Peyer's patch (tissue), 4 donors: ENCODE results near the gene ARX. TPM values are rescaled to one million over a fixed set of nuclear protein-coding genes. Genes with fewer than 3 reads are reported as not detected.

Experiments
- DNase-seq, 3 donors: peaks; one replicate each; pipeline ENCODE4 v3.0.0-alpha.2; 2017 to 2019
- H3K27ac ChIP-seq, 4 donors: fragments of 200-600 bp; sonication (generic); one replicate each; pipeline ENCODE4 v1.5.1; 2016 to 2019
- H3K27me3 ChIP-seq, 2 donors: fragments of 200-600 bp; sonication (generic); one replicate each; pipeline ENCODE4 v1.5.1; 2019
- H3K36me3 ChIP-seq, 3 donors: fragments of 200-600 bp; sonication (generic); one replicate each; pipeline ENCODE4 v1.5.1; 2016 to 2019
- H3K4me1 ChIP-seq, 4 donors: fragments of 200-600 bp; sonication (generic); one replicate each; pipeline ENCODE4 v1.5.1; 2016 to 2019
- H3K4me3 ChIP-seq, 4 donors: fragments of 200-600 bp; sonication (generic); 1 replicate in 3 of 4; 2 replicates in 1 of 4; pipeline ENCODE4 v1.5.1; 2016 to 2019; ENCODE audit warnings: mild to moderate bottlenecking in 1 of 4
- H3K9me3 ChIP-seq, 4 donors: fragments of 200-600 bp; sonication (generic); one replicate each; pipeline ENCODE4 v1.5.1; 2016 to 2019; ENCODE audit warnings: mild to moderate bottlenecking in 1 of 4
- POLR2A ChIP-seq, 2 donors: fragments of 450-650 bp; IDR thresholded peaks; one replicate each; pipeline ENCODE4 v1.5.1; 2017; ENCODE audit warnings: antibody characterized with exemption in 2 of 2, mild to moderate bottlenecking in 2 of 2, moderate library complexity in 2 of 2
- total RNA-seq, 4 donors: library from RNA; depleted of rRNA; stranded (reverse); fragments of >200 nt; gene quantifications; one replicate each; pipeline ENCODE4 v1.1.0, GENCODE V29; 2016
- TF ChIP-seq, protein P1 (sequence below), 6 experiments: fragments of 450-650 bp in 4 of 6; fragments of 200-600 bp in 2 of 6; sonication (generic) in 1 of 6; IDR thresholded peaks; one replicate each; pipeline ENCODE4 v1.5.1; 2017 to 2019; ENCODE audit warnings: antibody characterized with exemption in 6 of 6, mild to moderate bottlenecking in 3 of 6, moderate library complexity in 1 of 6

The ARX gene
- total RNA-seq, 4 donors from 2014 or later: 0.40 to 1.0 (median 0.88) TPM; not detected in 1

GRCh38 chrX:25011589-25012432 is 4.0 kb downstream of the ARX start:
- Histone ChIP-seq H3K27me3 (peaks cover 0 to 13% of the 10 kb centered on the region in 2 donors), H3K4me1 (peaks cover 0 to 22% (median 0%) of the 10 kb centered on the region in 4 donors), H3K9me3 (peaks cover 0 to 5% (median 0%) of the 10 kb centered on the region in 4 donors), H3K36me3 (no peaks in the 10 kb centered on the region), H3K27ac (no peak overlapping the region), H3K4me3 (no peak overlapping the region)
- no peak for DNase-seq
- TF ChIP-seq POLR2A (IDR thresholded peaks at IDR 0.05): no peak
- TF ChIP-seq, protein P1, sequence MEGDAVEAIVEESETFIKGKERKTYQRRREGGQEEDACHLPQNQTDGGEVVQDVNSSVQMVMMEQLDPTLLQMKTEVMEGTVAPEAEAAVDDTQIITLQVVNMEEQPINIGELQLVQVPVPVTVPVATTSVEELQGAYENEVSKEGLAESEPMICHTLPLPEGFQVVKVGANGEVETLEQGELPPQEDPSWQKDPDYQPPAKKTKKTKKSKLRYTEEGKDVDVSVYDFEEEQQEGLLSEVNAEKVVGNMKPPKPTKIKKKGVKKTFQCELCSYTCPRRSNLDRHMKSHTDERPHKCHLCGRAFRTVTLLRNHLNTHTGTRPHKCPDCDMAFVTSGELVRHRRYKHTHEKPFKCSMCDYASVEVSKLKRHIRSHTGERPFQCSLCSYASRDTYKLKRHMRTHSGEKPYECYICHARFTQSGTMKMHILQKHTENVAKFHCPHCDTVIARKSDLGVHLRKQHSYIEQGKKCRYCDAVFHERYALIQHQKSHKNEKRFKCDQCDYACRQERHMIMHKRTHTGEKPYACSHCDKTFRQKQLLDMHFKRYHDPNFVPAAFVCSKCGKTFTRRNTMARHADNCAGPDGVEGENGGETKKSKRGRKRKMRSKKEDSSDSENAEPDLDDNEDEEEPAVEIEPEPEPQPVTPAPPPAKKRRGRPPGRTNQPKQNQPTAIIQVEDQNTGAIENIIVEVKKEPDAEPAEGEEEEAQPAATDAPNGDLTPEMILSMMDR (IDR thresholded peaks at IDR 0.05): no peak

DNA sequence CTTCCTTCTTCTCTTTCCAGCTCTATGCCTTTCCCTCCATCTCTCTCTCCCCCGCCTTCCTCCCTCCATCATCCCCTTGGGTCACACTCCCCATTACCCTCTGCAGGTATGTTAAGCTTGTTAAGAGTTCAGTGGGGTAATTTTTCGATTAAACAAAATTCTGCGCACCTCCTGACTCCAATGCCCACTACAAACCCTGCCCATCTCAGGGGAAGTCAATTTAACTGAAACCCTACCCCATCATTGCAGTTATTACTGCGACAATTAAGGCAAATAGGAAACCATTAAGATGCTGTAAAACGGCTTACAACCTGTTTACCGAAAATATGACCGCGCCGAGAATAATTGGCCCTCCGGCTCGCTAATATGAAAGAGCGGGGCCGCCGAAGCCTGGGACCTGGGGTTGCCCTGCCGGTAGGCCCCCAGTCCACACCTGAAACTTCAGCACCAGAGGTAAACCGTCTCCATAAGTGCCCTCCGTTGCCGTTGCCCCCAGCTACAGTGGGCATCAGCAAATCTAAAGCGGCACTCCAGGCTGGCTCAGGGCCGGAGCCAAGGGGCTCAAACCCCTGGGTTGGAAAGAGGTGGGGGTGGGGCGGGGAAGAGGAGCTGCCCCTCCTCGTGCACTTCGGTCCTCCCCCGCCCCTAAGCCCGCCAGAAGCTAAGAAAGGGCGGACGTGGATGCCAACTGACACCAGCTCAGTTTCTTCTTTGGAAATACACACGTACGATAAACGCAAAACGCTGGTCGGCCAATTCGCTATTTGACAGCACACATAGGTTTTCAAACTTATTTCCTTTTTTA is 4.8 kb downstream of the ARX start:
- Histone ChIP-seq H3K27me3 (peaks cover 0 to 13% of the 10 kb centered on the region in 2 donors), H3K4me3 (no peak overlapping the region)

DNA sequence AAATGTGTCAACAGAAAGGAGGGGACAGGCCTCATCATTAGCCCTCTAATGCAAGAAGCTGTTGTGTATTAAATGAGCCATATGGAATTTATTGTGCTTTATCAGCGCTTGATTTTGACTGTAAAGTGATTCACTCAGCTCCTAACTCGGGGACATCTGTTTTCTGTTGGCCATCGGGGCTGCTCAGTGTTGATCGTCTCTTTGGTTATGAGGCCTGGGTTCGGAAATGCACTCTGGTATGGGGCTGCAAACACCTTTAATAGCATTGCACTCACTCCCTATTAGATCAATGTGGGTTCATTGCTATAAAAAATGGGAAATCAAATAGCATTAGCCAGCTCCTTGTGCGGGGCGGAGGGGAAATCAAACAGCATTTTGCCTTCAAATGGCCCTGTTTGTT is 6.4 kb downstream of the ARX start:
- Histone ChIP-seq H3K4me1 (peaks cover 0 to 31% (median 0%) of the 10 kb centered on the region in 4 donors), H3K4me3 (no peak overlapping the region), H3K27me3 (peaks cover 0 to 8% of the 10 kb centered on the region in 2 donors), H3K36me3 (no peaks in the 10 kb centered on the region), H3K27ac (no peak overlapping the region), H3K9me3 (no peaks in the 10 kb centered on the region)
- TF ChIP-seq, protein P1 (IDR thresholded peaks at IDR 0.05): no peak
- no peak for TF ChIP-seq POLR2A (IDR thresholded peaks at IDR 0.05)
- no peak for DNase-seq

More for the DNA sequence above, 4.8 kb downstream of the ARX start:
- no peak overlapping the region for H3K27ac ChIP-seq
- no peak for DNase-seq
- no peak for TF ChIP-seq POLR2A (IDR thresholded peaks at IDR 0.05)
- TF ChIP-seq, protein P1 (IDR thresholded peaks at IDR 0.05): no peak
- H3K36me3 ChIP-seq: no peaks in the 10 kb centered on the region
- H3K4me1 ChIP-seq: peaks cover 0 to 23% (median 0%) of the 10 kb centered on the region in 4 donors
- H3K9me3 ChIP-seq: peaks cover 0 to 5% (median 0%) of the 10 kb centered on the region in 4 donors

DNA sequence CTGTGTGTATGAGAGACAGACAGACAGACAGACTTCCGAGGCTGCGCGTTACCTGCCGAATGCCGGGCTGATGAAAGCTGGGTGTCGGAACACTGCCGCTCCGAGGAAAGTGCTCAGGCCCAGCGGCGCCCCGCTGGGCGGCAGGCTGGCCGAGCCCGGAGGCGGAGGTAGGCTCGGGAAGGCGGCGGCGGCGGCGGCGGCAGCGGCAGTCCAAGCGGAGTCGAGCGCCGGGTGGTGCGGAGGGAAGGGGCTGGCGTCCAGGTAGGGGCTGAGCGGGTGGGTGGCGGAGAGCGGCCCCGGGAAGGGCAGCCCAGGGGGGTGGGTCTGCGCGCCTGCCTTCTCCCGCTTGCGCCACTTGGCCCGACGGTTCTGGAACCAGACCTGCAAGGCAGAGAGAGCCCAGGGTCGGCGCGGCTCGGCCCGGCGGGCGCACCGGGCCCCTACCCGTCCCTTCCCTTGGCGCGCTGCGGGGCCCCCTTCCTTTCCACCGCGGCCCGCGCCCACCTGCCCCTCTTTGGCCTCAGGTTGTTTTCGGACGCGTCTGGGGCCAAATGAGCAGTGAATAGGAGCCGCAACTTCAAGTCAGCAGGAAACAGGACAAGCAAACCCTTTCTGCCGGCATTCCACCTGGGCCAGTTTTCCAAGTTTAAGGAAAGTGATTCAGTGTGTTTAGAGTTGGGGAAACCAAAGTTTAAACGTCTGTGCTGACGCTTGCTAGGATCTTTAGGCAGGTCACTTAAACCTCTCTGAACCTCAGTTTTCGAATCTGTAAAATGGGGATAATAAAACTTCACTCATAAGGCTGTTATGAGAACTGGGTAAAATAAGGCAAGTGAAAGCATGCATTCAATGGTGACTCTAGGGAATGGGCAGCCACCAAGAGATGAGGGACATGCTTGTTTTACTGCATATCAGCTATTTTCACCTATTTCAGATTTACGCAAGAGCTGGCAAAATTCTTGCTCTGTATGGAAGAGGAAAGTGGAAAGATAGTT is 8.4 kb downstream of the ARX start:
- no peak for DNase-seq
- H3K27me3 ChIP-seq: peaks cover 0 to 8% of the 10 kb centered on the region in 2 donors
- no peaks in the 10 kb centered on the region for H3K36me3 ChIP-seq
- peak overlapping the region in 1 of 4 donors; percentile 14 for H3K4me3 ChIP-seq
- no peaks in the 10 kb centered on the region for H3K9me3 ChIP-seq
- TF ChIP-seq POLR2A (IDR thresholded peaks at IDR 0.05): no peak
- TF ChIP-seq, protein P1 (IDR thresholded peaks at IDR 0.05): no peak
- peaks cover 0 to 25% (median 0%) of the 10 kb centered on the region in 4 donors for H3K4me1 ChIP-seq
- H3K27ac ChIP-seq: no peak overlapping the region
